Measurements from ENCODE around the gene SEL1L.

- TF ChIP-seq CTCF (IDR thresholded peaks at IDR 0.05; ENCODE audit: insufficient read depth, low read length, poor library complexity, severe bottlenecking) (no peak), EZH2phosphoT487 (conservative IDR thresholded peaks at IDR 0.05; ENCODE audit: low read length) (no peak)
Observed at GRCh38 chr14:81555684-81556083, 22.0 kb upstream of the SEL1L start.
